GM13977 (cell line): ENCODE measurements around the gene BRIP1.

Experiments used
- DNase-seq: peaks from one replicate; pipeline ENCODE4 v3.0.0; 2012; ENCODE audit warnings: low spot score
- in situ Hi-C: fragments of 300-500 bp; cut with MboI; formaldehyde crosslinking; loops from one replicate; pipeline ENCODE4 v1.12.0; 2022; ENCODE audit warnings: low sequenced_read_pairs, low pct_unique_long_range_greater_than_20kb, mixed read lengths, inconsistent platforms; ENCODE audit not compliant: unreplicated experiment
- TF ChIP-seq, protein P1 (sequence below): IDR thresholded peaks from 2 replicates; pipeline ENCODE4 v1.5.1; 2012; ENCODE audit warnings: mild to moderate bottlenecking, control low read depth; ENCODE audit not compliant: insufficient read depth; ENCODE audit errors: extremely low read depth, missing control alignments

The BRIP1 gene

DNA sequence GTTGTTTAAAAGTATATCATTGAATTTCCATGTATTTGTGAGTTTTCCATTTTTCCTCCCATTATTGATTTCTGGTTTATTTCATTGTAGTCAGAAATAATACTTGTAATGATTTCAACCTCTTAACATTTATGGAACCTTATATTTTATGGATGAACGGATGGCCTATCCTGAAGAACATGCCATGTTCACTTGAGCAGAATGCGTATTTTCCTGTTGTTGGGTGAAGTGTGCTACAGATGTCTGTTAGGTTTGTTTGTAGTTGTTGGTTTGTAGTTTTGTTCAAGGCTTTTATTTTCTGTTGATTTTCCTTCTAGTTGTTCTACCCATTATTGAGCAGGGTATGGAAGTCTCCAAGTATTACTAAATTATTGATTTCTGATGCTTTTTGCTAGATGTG is 165.1 kb downstream of the BRIP1 start:
- TF ChIP-seq, protein P1, sequence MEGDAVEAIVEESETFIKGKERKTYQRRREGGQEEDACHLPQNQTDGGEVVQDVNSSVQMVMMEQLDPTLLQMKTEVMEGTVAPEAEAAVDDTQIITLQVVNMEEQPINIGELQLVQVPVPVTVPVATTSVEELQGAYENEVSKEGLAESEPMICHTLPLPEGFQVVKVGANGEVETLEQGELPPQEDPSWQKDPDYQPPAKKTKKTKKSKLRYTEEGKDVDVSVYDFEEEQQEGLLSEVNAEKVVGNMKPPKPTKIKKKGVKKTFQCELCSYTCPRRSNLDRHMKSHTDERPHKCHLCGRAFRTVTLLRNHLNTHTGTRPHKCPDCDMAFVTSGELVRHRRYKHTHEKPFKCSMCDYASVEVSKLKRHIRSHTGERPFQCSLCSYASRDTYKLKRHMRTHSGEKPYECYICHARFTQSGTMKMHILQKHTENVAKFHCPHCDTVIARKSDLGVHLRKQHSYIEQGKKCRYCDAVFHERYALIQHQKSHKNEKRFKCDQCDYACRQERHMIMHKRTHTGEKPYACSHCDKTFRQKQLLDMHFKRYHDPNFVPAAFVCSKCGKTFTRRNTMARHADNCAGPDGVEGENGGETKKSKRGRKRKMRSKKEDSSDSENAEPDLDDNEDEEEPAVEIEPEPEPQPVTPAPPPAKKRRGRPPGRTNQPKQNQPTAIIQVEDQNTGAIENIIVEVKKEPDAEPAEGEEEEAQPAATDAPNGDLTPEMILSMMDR: no peak
- DNase-seq: no peak
- in situ Hi-C loops: no loop called here

DNA sequence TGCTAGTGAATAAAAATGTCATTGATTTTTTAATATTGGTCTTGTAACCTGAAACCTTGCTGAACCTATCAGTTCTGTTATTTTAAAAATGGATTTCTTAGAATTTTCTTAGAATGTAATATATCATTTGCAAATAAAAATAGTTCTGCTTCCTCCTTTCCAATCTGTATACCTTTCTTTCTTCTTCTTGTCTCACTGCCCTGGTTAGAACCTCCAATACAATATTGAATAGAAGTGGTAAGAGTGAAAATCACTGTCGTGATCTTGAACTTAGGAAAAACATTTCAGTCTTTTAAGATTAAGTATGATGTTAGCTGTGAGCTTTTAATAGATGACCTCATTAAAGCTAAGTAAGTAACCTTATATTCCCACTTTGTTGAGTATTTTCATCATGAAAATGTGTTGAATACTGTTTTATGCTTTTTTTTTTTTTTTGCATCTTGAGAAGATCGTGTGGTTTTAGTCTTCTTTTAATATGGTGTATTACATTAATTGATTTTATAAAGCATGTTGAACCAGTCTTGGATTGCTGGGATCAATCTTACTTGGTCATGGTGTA is 167.5 kb downstream of the BRIP1 start:
- in situ Hi-C loops: no loop called here
- TF ChIP-seq, protein P1: no peak

DNA sequence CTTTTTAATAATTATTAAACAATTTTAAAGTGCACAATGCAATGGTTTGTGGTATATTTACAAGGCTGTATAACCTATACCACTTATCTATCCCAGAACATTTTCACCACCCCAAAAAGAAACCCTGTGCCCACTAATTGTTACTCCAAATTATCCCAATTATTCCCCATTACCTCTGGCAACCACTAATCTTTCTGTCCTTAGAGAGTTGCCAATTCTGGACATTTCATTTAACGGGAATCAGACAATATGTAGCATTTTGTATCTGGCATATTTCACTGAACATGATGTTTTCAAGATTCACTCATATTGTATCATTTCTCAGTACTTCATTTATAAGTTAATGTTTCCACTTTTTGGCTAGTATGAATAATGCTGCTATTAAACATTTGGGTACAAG is 169.2 kb downstream of the BRIP1 start:
- in situ Hi-C loops: no loop called here
- DNase-seq: no peak

More for the DNA sequence above, 167.5 kb downstream of the BRIP1 start:
- DNase-seq: no peak

DNA sequence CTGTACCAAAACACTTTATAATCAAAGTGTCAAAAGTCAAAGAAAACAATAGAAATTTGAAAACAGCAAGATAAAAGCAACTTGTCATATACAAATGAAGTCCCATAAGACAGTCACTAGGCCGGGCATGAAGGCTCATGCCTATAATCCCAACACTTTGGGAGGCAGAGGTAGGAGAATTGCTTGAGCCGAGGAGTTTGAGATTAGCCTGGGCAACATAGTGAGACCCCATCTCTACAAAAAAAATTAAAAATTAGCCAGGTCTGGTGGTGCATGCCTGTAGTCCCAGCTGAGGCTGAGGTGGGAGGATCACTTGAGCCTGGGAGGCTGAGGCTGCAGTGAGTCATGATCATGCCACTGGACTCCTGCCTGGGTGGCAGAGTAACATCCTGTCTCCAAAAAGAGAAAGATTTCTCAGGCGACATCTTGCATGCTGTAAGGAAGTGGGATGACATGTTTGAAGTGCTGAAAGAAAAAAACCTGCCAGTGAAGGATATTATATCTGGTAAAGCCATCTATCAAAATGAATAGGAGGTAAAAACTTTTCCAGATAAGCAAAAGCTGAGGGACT is 173.6 kb downstream of the BRIP1 start:
- TF ChIP-seq, protein P1: no peak
- in situ Hi-C loops: no loop called here
- no peak for DNase-seq

More for the DNA sequence above, 169.2 kb downstream of the BRIP1 start:
- TF ChIP-seq, protein P1: no peak

DNA sequence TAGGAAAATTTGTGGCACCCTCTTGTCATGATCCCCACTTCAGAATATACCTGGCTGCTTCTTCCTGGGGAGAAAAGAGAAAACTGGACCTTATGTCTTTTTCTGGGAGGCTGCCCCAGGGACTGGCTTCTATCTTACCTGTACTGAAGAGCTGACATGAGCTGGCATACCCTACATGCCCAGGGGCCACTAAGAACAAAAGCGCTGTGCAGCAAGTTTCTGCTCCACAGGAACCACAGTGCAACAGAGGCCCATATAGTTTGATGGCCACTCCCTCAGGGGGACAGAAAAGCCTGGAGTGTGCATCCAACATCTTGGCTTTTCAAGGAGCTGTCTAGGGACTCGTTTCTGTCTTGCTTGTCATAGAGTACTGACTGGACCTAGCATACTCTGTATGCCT is 175.6 kb downstream of the BRIP1 start:
- no peak for DNase-seq
- TF ChIP-seq, protein P1: no peak
- in situ Hi-C loops: no loop called here

DNA sequence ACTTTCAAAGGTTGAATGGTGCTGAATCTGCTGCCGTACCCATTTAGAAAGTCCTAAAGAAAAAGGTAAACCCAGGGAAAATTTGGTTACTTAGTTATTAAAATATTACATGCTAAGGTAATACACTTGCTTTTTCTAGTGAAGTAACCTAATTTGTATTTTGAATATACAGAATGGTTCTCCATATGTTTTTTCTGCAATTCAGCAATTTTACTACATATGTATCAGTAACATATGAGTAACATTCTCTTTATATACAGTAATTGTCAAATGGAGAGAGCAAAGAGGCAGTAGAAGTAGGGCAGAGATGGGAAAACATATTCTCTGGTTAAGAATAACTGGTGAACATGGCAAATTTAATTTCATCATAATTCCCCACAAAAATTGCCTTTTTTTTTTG is 177.2 kb downstream of the BRIP1 start:
- in situ Hi-C loops: no loop called here
- DNase-seq: no peak
- TF ChIP-seq, protein P1: no peak
